Muscle of leg (tissue), 16 donors: Measurements from ENCODE around the gene CAND1. TPM values are rescaled to one million over a fixed set of nuclear protein-coding genes. Genes with fewer than 3 reads are reported as not detected.

ENCODE experiments used
- DNase-seq: peaks from one replicate; pipeline ENCODE4 v3.0.0; 2013
- H3K27ac ChIP-seq: one replicate; pipeline ENCODE4 v1.5.1; 2013; ENCODE audit warnings: mild to moderate bottlenecking, low read length, control low read depth
- H3K27me3 ChIP-seq: one replicate; pipeline ENCODE4 v1.6.1; 2013; ENCODE audit warnings: low read length; ENCODE audit not compliant: control insufficient read depth, insufficient read depth
- H3K36me3 ChIP-seq: one replicate; pipeline ENCODE4 v1.6.1; 2013; ENCODE audit warnings: low read length; ENCODE audit not compliant: control insufficient read depth, insufficient read depth
- H3K4me1 ChIP-seq: one replicate; pipeline ENCODE4 v1.6.1; 2013; ENCODE audit warnings: low read length; ENCODE audit not compliant: control insufficient read depth, insufficient read depth
- H3K4me3 ChIP-seq: one replicate; pipeline ENCODE4 v1.5.1; 2013; ENCODE audit warnings: low read length, control low read depth
- H3K9me3 ChIP-seq: replicated peaks from 2 replicates; pipeline ENCODE4 v1.6.1; 2013; ENCODE audit warnings: low read depth, low read length; ENCODE audit not compliant: control insufficient read depth
- WGBS: methylation state at CpG from one replicate; pipeline ENCODE4 v1.1.5; 2013; ENCODE audit warnings: missing lambda C conversion rate; ENCODE audit not compliant: insufficient coverage; 5-methylcytosine and 5-hydroxymethylcytosine counted together
- long read RNA-seq, 11 donors: transcript quantifications; one replicate each; lab custom pipeline, GENCODE V29; 2026
- polyA plus RNA-seq, 8 donors: library from polyadenylated mRNA; unstranded; fragments of 120-200 nt; gene quantifications; one replicate each; pipeline versions ENCODE4 v1.2.1 to v1.2.3, GENCODE V29; 2013; ENCODE audit warnings: inconsistent platforms in 1 of 8, low replicate concordance in 1 of 8; ENCODE audit not compliant: insufficient read length in 8 of 8, insufficient read depth in 1 of 8
- total RNA-seq: library from RNA; stranded (reverse); fragments of 120-200 nt; gene quantifications from one replicate; pipeline ENCODE4 v1.2.4, GENCODE V29; 2013

CAND1 gene
- total RNA-seq, result 86.7 TPM
- 100 to 1,000 TPM in 1 of 8 donors, 10 to 100 TPM in 7; 54.9 to 107 (median 81.7) TPM for polyA plus RNA-seq
- long read RNA-seq, donor 1, full-length matches to known transcripts, result 3 of 8 reads
- long read RNA-seq, donor 1, partial matches to known transcripts, result 5 of 8 reads
- long read RNA-seq, donor 1, other reads (novel, unspliced or antisense), result 0 of 8 reads
- long read RNA-seq, donor 2, result 0 reads
- long read RNA-seq, donor 3, full-length matches to known transcripts, result 5 of 31 reads
- long read RNA-seq, donor 3, partial matches to known transcripts, result 26 of 31 reads
- long read RNA-seq, donor 3, other reads (novel, unspliced or antisense), result 0 of 31 reads
- long read RNA-seq, donor 4, full-length matches to known transcripts, result 4 of 4 reads
- long read RNA-seq, donor 4, partial matches to known transcripts, result 0 of 4 reads
- long read RNA-seq, donor 4, other reads (novel, unspliced or antisense), result 0 of 4 reads
- long read RNA-seq, donor 5, full-length matches to known transcripts, result 16 of 66 reads
- long read RNA-seq, donor 5, partial matches to known transcripts, result 50 of 66 reads
- long read RNA-seq, donor 5, other reads (novel, unspliced or antisense), result 0 of 66 reads
- long read RNA-seq, donor 6, full-length matches to known transcripts, result 11 of 22 reads
- long read RNA-seq, donor 6, partial matches to known transcripts, result 11 of 22 reads
- long read RNA-seq, donor 6, other reads (novel, unspliced or antisense), result 0 of 22 reads
- long read RNA-seq, donor 7, full-length matches to known transcripts, result 4 of 37 reads
- long read RNA-seq, donor 7, partial matches to known transcripts, result 33 of 37 reads
- long read RNA-seq, donor 7, other reads (novel, unspliced or antisense), result 0 of 37 reads
- long read RNA-seq, donor 8, full-length matches to known transcripts, result 5 of 13 reads
- long read RNA-seq, donor 8, partial matches to known transcripts, result 8 of 13 reads
- long read RNA-seq, donor 8, other reads (novel, unspliced or antisense), result 0 of 13 reads
- long read RNA-seq, donor 9, full-length matches to known transcripts, result 2 of 13 reads
- long read RNA-seq, donor 9, partial matches to known transcripts, result 11 of 13 reads
- long read RNA-seq, donor 9, other reads (novel, unspliced or antisense), result 0 of 13 reads
- long read RNA-seq, donor 10, full-length matches to known transcripts, result 6 of 13 reads
- long read RNA-seq, donor 10, partial matches to known transcripts, result 7 of 13 reads
- long read RNA-seq, donor 10, other reads (novel, unspliced or antisense), result 0 of 13 reads
- long read RNA-seq, donor 11, full-length matches to known transcripts, result 2 of 11 reads
- long read RNA-seq, donor 11, partial matches to known transcripts, result 9 of 11 reads
- long read RNA-seq, donor 11, other reads (novel, unspliced or antisense), result 0 of 11 reads

GRCh38 chr12:67268896-67269632 is at the start of gene CAND1:
Gene CAND1, plus strand, starts transcription at chr12:67269358. Its CDS starts 360 bp downstream, at chr12:67269718.
- 0% methylated on average over 58 of the region's 61 CpGs for WGBS
- H3K27ac ChIP-seq, result peak within 1 kb of the TSS; percentile 99
- no peaks in the 10 kb centered on the region for H3K27me3 ChIP-seq
- peak; percentile 100 for DNase-seq
- H3K36me3 ChIP-seq, result no peaks in the 10 kb centered on the region
- no peaks in the 10 kb centered on the region for H3K9me3 ChIP-seq
- H3K4me3 ChIP-seq, result peak within 1 kb of the TSS; percentile 91
- H3K4me1 ChIP-seq, result peaks cover 2% of the 10 kb centered on the region

GRCh38 chr12:67220065-67220464 is 49.1 kb upstream of the CAND1 start:
- no peaks in the 10 kb centered on the region for H3K9me3 ChIP-seq
- H3K4me1 ChIP-seq, result no peaks in the 10 kb centered on the region
- DNase-seq, result no peak
- H3K27me3 ChIP-seq, result no peaks in the 10 kb centered on the region
- WGBS, result 58% methylated on average over 3 of the region's 4 CpGs
- H3K4me3 ChIP-seq, result no peak overlapping the region
- H3K27ac ChIP-seq, result no peak overlapping the region
- H3K36me3 ChIP-seq, result no peaks in the 10 kb centered on the region

DNA sequence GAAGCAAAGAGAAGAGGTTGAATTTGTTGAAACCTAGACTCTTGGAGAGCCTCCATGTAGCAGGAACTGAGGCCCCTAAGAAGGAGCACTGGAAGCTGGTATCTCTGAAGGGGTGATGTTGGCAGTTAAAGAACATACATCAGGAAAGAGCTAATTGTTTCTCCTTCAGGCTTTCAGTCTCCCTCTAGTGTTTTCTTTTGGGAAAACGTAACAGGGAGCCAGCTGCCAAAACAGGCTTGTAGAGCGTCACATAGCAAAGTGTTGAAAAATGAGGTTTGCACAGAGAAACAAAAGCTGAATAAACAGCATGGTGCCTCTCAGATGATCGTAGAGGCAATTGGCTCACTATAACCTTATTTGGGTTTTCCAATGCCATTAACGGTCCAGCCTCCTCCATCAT is 46.9 kb upstream of the CAND1 start:
- WGBS, result 47% methylated on average over 4 of the region's 4 CpGs
- Histone ChIP-seq H3K27ac (no peak overlapping the region), H3K9me3 (no peaks in the 10 kb centered on the region), H3K27me3 (no peaks in the 10 kb centered on the region), H3K4me3 (no peak overlapping the region), H3K36me3 (no peaks in the 10 kb centered on the region), H3K4me1 (no peaks in the 10 kb centered on the region)
- DNase-seq, result peak; percentile 8

- no peaks in the 10 kb centered on the region for H3K27me3 ChIP-seq
- H3K4me1 ChIP-seq, result no peaks in the 10 kb centered on the region
- H3K4me3 ChIP-seq, result no peak overlapping the region
- 93% methylated on average over 2 of the region's 3 CpGs for WGBS
- H3K27ac ChIP-seq, result no peak overlapping the region
- no peak for DNase-seq
- no peaks in the 10 kb centered on the region for H3K36me3 ChIP-seq
- H3K9me3 ChIP-seq, result no peaks in the 10 kb centered on the region
Measured at GRCh38 chr12:67223225-67223624, 45.9 kb upstream of the CAND1 start.

DNA sequence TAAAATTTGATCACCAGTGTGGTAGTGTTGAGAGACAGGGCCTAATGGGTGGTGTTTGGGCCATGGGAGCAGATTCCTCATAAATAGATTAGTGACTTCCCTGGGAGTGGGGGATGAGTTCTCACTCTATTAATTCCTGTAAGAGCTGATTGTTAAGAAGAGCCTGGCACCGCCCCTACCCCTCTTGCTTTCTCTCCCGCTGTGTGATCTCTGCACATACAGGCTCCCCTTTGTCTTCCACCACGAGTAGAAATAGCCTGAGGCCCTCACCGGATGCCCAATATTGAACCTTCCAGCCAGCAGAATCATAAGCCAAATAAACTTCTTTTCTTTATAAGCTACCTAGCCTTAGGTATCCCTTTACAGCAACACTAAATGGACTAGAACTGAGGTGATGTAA is 31.9 kb upstream of the CAND1 start:
- H3K27ac ChIP-seq, result no peak overlapping the region
- no peaks in the 10 kb centered on the region for H3K9me3 ChIP-seq
- H3K27me3 ChIP-seq, result no peaks in the 10 kb centered on the region
- no CpG with 5 or more reads among the region's 4 CpGs for WGBS
- no peak overlapping the region for H3K4me3 ChIP-seq
- no peaks in the 10 kb centered on the region for H3K36me3 ChIP-seq
- DNase-seq, result no peak
- H3K4me1 ChIP-seq, result no peaks in the 10 kb centered on the region

DNA sequence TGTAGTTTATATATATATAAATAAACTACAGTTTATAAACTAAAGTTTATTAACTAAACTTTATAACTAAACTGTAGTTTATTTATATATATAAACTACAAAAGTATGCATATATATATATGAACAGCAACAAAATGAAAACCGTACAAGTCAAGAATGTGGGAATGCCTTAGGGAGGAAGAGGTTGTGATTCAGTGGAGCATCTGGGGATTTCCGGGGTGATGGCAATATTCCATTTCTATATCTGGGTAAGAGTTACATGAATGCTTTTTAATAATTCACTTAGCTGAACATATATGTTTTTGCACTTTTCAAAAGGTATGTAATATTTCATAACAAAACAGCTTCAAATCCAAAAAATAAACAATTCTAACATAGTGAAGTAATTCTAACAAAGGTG is 30.1 kb upstream of the CAND1 start:
- no peaks in the 10 kb centered on the region for H3K4me1 ChIP-seq
- DNase-seq, result no peak
- no CpG with 5 or more reads among the region's 2 CpGs for WGBS
- no peaks in the 10 kb centered on the region for H3K9me3 ChIP-seq
- H3K4me3 ChIP-seq, result no peak overlapping the region
- no peaks in the 10 kb centered on the region for H3K36me3 ChIP-seq
- no peaks in the 10 kb centered on the region for H3K27me3 ChIP-seq
- no peak overlapping the region for H3K27ac ChIP-seq

DNA sequence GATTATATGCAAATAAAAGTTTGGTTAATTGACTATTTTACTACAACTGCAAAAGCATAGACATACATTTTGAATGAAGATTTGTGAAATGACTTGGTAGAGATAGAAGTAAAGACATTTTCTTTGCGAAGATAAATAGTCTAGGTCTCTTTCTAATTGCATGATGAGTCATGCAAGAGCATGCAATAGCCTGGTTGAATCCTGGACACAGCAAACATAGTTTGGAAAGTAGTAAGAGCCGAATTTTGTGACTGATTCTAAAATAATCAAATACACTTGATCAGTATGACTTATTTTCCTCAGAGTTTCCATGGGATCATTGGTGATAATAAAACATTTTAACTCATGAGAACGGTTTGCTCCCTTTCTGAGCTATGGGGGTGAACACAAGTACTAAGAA is 27.7 kb upstream of the CAND1 start:
- no peak overlapping the region for H3K4me3 ChIP-seq
- no peak overlapping the region for H3K27ac ChIP-seq
- no peaks in the 10 kb centered on the region for H3K9me3 ChIP-seq
- WGBS, result 100% methylated on average over 1 of the region's 3 CpGs
- DNase-seq, result no peak
- H3K4me1 ChIP-seq, result no peaks in the 10 kb centered on the region
- no peaks in the 10 kb centered on the region for H3K27me3 ChIP-seq
- no peaks in the 10 kb centered on the region for H3K36me3 ChIP-seq

DNA sequence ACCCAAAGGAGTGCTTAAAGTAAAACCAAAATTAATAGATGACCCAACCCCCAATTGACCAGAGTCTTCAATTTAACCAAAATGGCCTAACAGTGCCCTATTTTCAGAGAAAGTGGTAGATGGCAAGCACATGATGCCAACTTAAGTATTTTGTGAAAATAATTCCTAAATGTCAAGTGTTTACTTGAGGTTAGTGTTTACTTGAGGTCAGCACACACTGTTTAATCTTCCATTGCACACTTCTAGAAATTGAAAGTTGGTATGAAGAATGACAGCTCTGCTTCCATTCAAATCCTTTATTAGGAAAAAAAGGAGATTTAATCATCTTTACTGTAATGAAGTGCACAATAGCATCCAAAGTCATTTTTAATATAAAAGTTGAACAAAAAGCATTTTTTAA is 25.9 kb upstream of the CAND1 start:
- H3K4me3 ChIP-seq, result no peak overlapping the region
- no peak overlapping the region for H3K27ac ChIP-seq
- no peak for DNase-seq
- no peaks in the 10 kb centered on the region for H3K4me1 ChIP-seq
- H3K9me3 ChIP-seq, result no peaks in the 10 kb centered on the region
- no peaks in the 10 kb centered on the region for H3K27me3 ChIP-seq
- H3K36me3 ChIP-seq, result no peaks in the 10 kb centered on the region

DNA sequence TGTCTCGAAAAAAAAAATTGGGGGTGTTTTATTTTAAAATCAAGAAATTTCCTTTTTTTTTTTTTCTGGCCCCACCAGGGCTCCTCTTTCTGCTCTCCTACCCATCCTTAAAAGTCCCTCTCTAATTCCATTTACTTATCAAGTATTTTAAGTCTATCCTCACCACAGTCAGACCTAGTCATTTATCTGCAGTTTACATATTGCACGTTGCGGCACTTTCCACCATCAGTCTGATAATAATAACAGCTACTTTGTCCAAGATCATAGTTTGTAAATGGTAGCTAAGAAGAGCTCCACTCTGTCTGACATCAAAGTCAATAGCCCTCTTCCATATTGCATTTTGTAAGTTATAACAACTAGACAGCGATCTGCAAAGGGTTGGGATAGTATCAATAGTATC is 23.6 kb upstream of the CAND1 start:
- Histone ChIP-seq H3K9me3 (no peaks in the 10 kb centered on the region), H3K27ac (no peak overlapping the region), H3K4me3 (no peak overlapping the region), H3K36me3 (no peaks in the 10 kb centered on the region), H3K4me1 (no peaks in the 10 kb centered on the region), H3K27me3 (no peaks in the 10 kb centered on the region)
- no peak for DNase-seq
- no CpG with 5 or more reads among the region's 4 CpGs for WGBS
